PFSK-1 (cell line): ENCODE data around the gene GSTP1.

Experiments used
- FOXP2 ChIP-seq: optimal IDR thresholded peaks from 2 replicates; pipeline ENCODE3; 2011; ENCODE audit warnings: borderline replicate concordance, control low read depth, inconsistent platforms; ENCODE audit not compliant: insufficient read depth; ENCODE audit errors: extremely low read length, extremely low read depth
- POLR2AphosphoS5 ChIP-seq: IDR thresholded peaks from 2 replicates; pipeline ENCODE4 v1.6.1; 2012; ENCODE audit warnings: low read depth, mild to moderate bottlenecking, control low read depth, low read length, moderate library complexity
- REST ChIP-seq, 2 experiments: IDR thresholded peaks; 2 replicates each; pipeline versions ENCODE4 v1.6.1 to v1.8.0; 2011 to 2012; ENCODE audit warnings: low read depth in 2 of 2, low read length in 2 of 2, control low read depth in 1 of 2, inconsistent platforms in 1 of 2, mild to moderate bottlenecking in 1 of 2, moderate library complexity in 1 of 2; ENCODE audit not compliant: insufficient read depth in 1 of 2
- SIN3A ChIP-seq: IDR thresholded peaks from 2 replicates; pipeline ENCODE4 v1.6.1; 2012; ENCODE audit warnings: mild to moderate bottlenecking, low read length, moderate library complexity, borderline replicate concordance; ENCODE audit not compliant: insufficient read depth
- TAF1 ChIP-seq: IDR thresholded peaks from 2 replicates; pipeline ENCODE4 v1.6.1; 2012; ENCODE audit warnings: low read length, control low read depth, borderline replicate concordance; ENCODE audit not compliant: insufficient read depth

Gene GSTP1

DNA sequence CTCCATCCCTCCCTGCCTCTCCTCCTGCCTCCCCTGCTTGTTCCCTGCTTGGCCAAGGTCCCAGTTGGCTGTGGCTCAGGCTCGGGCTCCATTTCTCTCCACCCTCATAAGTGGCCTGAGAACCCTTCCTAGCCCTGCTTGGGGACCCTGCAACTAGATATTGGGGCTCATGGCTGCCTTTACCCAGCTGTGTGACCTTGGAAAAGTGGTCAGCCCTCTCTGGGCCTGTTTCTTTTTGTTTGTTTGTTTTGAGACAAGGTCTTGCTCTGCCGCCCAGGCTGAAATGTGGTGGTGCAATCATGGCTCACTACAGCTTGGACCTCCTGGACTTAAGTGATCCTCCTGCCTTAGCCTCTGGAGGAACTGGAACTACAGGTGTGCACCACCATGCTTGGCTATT is 40.0 kb upstream of the GSTP1 start:
- TF ChIP-seq POLR2AphosphoS5 (no peak), TAF1 (no peak), FOXP2 (no peak), SIN3A (no peak), REST (IDR thresholded peaks at IDR 0.05; ENCODE audit: insufficient read depth in 1 of 2, low read depth in 2 of 2, low read length in 2 of 2) (no peak)

DNA sequence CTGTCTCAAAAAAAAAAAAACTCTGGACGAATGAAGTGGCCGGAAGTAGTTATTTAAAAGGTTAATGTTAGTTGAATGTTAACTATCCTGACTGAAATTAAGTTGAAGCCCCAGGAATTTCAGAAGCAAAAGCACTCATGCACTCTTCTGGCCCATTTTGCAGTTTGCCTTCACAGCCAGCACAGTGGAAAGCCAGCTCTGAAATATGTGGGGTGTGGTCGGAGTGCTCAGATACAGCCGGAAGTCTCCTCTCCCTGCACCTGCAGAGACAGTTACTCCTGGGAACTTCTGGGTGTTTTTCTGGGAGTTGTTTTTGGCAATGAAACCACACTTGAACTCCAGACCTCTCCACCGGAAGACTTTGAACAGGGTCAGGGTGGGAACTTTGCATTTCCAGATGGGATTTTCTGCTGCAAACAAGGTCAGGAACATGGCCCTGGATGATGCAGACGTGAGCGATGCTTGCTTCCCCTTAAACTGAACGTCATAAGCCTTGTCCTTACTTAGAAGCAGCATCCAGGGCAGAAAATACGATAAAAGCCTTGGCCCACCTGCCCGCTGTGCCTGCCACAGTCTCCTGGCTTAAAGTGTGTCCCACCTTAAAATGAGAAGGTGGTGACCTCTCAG is 38.9 kb upstream of the GSTP1 start:
- no peak for TF ChIP-seq REST (IDR thresholded peaks at IDR 0.05; ENCODE audit: insufficient read depth in 1 of 2, low read depth in 2 of 2, low read length in 2 of 2)
- TF ChIP-seq SIN3A: no peak
- TF ChIP-seq TAF1: no peak
- TF ChIP-seq FOXP2: no peak
- TF ChIP-seq POLR2AphosphoS5: no peak

DNA sequence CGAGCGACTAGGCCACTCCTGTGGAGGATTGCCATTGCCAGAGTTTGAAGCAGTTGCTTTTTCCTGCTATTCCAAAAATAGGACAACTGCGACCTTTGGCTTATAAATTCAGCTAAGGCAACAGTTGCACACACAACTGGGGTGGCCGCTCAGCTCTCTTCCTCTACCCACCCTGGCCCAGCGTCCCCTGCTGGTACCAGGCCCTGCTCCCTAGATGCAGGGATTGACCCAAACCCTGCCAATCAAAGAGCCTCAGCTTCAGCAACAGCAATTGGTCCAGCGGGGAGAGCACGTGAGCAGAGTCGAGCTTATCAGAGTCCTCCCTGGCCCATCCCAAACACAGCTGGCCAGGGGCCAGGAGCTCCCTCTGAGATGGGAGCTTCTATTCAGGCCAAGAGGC is 38.3 kb upstream of the GSTP1 start:
- TF ChIP-seq SIN3A (no peak), REST (IDR thresholded peaks at IDR 0.05; ENCODE audit: insufficient read depth in 1 of 2, low read depth in 2 of 2, low read length in 2 of 2) (no peak), FOXP2 (no peak), TAF1 (no peak), POLR2AphosphoS5 (no peak)

DNA sequence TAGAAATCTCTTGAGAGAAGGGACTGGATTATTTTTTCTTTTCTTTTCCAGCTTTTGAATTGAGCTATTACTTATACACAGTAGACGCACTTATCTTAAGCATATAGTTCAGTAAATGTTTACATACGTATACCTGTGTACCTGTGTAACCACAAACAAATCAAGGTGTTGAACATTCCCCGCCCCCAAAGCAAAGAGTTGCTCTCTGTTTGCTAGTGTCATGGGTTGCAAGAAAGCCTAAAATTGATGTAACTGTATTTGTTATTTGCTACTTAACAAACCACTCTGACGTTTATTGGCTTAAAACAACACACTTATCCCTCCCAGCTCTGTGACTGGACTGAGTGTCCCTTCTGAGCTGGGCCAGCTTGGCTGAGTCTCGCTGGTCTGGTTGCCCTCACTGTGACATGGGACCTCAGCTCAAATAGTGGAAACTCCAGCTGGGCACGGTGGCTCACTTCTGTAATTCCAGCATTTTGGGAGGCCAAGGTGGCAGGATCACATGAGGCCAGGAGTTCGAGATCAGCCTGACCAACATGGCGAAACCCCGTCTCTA is 35.0 kb upstream of the GSTP1 start:
- no peak for TF ChIP-seq FOXP2
- TF ChIP-seq REST (IDR thresholded peaks at IDR 0.05; ENCODE audit: insufficient read depth in 1 of 2, low read depth in 2 of 2, low read length in 2 of 2): no peak
- no peak for TF ChIP-seq SIN3A
- no peak for TF ChIP-seq TAF1
- no peak for TF ChIP-seq POLR2AphosphoS5

DNA sequence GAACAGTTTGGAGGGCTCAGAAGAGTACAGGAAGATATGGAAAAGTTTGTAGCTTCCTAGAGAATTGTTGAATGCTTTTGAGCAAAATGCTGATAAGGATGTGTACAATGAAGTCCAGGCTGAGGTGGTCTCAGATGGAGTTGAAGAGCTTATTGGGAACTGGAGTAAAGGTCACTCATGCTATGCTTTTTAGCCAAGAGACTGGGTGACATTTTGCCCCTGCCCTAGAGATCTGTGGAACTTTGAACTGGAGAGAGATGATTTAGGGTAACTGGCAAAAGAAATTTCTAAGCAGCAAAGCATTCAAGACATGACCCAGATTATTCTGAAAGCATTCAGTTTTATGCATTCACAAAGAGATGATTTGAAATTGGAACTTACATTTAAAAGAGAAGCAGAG is 32.5 kb upstream of the GSTP1 start:
- TF ChIP-seq TAF1: no peak
- TF ChIP-seq POLR2AphosphoS5: no peak
- no peak for TF ChIP-seq SIN3A
- no peak for TF ChIP-seq FOXP2
- no peak for TF ChIP-seq REST (IDR thresholded peaks at IDR 0.05; ENCODE audit: insufficient read depth in 1 of 2, low read depth in 2 of 2, low read length in 2 of 2)
